Ovary (tissue), 3 donors: ENCODE results near the gene VTA1.

Source experiments
- EP300 ChIP-seq: sonication (generic); formaldehyde crosslinking; IDR thresholded peaks from one replicate; pipeline ENCODE4 v1.6.1; 2017; ENCODE audit warnings: antibody characterized with exemption
- POLR2A ChIP-seq: fragments of 450-650 bp; IDR thresholded peaks from one replicate; pipeline ENCODE4 v1.6.1; 2017; ENCODE audit warnings: antibody characterized with exemption, mild to moderate bottlenecking, moderate library complexity
- TF ChIP-seq, protein P1 (sequence below), 3 donors: fragments of 450-650 bp in 2 of 3; fragments of 200-600 bp in 1 of 3; IDR thresholded peaks; one replicate each; pipeline versions ENCODE4 v1.5.1 to v1.8.0; 2016 to 2022; ENCODE audit warnings: antibody characterized with exemption in 3 of 3, mild to moderate bottlenecking in 1 of 3
- donor health status: DM: no; HTN: no; CAD: no.

DNA sequence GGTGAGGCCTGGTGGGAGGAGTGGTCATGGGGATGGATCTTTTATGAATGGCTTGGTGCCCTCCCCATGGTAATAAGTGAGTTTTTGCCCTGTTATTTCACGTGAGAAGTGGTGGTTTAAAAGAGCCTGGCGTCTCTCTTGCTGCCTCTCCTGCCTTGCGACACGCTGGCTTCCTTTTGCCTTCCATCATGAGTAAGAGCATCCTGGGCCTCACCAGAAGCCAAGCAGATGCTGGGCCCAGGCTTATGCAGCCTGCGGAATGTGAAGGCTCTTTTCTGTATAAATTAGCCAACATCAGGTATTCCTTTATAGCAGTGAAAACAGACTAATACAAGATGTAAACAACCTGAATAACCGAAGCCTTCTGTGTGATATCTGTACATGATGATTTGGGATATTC, 27.6 kb downstream of the VTA1 start:
- TF ChIP-seq EP300 = no peak
- TF ChIP-seq, protein P1, sequence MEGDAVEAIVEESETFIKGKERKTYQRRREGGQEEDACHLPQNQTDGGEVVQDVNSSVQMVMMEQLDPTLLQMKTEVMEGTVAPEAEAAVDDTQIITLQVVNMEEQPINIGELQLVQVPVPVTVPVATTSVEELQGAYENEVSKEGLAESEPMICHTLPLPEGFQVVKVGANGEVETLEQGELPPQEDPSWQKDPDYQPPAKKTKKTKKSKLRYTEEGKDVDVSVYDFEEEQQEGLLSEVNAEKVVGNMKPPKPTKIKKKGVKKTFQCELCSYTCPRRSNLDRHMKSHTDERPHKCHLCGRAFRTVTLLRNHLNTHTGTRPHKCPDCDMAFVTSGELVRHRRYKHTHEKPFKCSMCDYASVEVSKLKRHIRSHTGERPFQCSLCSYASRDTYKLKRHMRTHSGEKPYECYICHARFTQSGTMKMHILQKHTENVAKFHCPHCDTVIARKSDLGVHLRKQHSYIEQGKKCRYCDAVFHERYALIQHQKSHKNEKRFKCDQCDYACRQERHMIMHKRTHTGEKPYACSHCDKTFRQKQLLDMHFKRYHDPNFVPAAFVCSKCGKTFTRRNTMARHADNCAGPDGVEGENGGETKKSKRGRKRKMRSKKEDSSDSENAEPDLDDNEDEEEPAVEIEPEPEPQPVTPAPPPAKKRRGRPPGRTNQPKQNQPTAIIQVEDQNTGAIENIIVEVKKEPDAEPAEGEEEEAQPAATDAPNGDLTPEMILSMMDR (IDR thresholded peaks at IDR 0.05) = no peak
- no peak for TF ChIP-seq POLR2A
